Kidney (tissue), 14 donors: Measurements from ENCODE around the gene PRELP. TPM values are rescaled to one million over a fixed set of nuclear protein-coding genes. Genes with fewer than 3 reads are reported as not detected.

Source experiments
- DNase-seq, 5 donors: peaks; one replicate each; pipeline ENCODE4 v3.0.0-alpha.2; 2013 to 2020
- FAIRE-seq: peaks from 2 replicates; lab custom pipeline; 2012; peaks lifted over from hg19 to GRCh38; lab: Jason Lieb, UNC
- H3K27ac ChIP-seq, 2 donors: one replicate each; pipeline ENCODE4 v1.7.0; 2013; ENCODE audit warnings: low read depth in 2 of 2, low read length in 2 of 2, inconsistent platforms in 1 of 2
- H3K27me3 ChIP-seq: one replicate; pipeline ENCODE4 v1.7.1; 2013; ENCODE audit warnings: low read length, inconsistent platforms; ENCODE audit not compliant: control insufficient read depth, insufficient read depth
- H3K36me3 ChIP-seq, 3 donors: one replicate each; pipeline versions ENCODE4 v1.7.0 to v1.7.1; 2013; ENCODE audit warnings: low read length in 3 of 3, control low read depth in 1 of 3, inconsistent platforms in 1 of 3; ENCODE audit not compliant: insufficient read depth in 3 of 3, control insufficient read depth in 2 of 3
- H3K4me1 ChIP-seq, 3 donors: one replicate each; pipeline versions ENCODE4 v1.7.0 to v1.7.1; 2013; ENCODE audit warnings: low read length in 3 of 3, inconsistent platforms in 1 of 3, low read depth in 1 of 3; ENCODE audit not compliant: control insufficient read depth in 2 of 3, insufficient read depth in 2 of 3
- H3K4me3 ChIP-seq, 3 donors: one replicate each; pipeline versions ENCODE4 v1.7.0 to v1.8.1; 2013; ENCODE audit warnings: low read length in 3 of 3, control low read depth in 1 of 3, inconsistent platforms in 1 of 3
- H3K9ac ChIP-seq, 3 donors: one replicate each; pipeline versions ENCODE4 v1.7.0 to v1.7.1; 2013; ENCODE audit warnings: low read length in 3 of 3, control low read depth in 1 of 3, inconsistent platforms in 1 of 3
- H3K9me3 ChIP-seq, 3 donors: one replicate each; pipeline versions ENCODE4 v1.7.0 to v1.7.1; 2013; ENCODE audit warnings: low read length in 3 of 3, control low read depth in 1 of 3, inconsistent platforms in 1 of 3; ENCODE audit not compliant: control insufficient read depth in 2 of 3, insufficient read depth in 1 of 3
- intact Hi-C: fragments of 100-400 bp; cut with DNase I; formaldehyde crosslinking; loops from one replicate; pipeline ENCODE4 v1.11.1; 2022
- polyA plus RNA-seq: library from polyadenylated mRNA; stranded (reverse); fragments of 350-450 nt; fragmentation: Illumina TruSeq; extraction: RNeasy Lipid Tissue Mini Kit (QIAGEN cat#74804); gene quantifications from one replicate; pipeline ENCODE4 v1.2.3, GENCODE V29; 2014; ENCODE audit warnings: low read depth, low replicate concordance; ENCODE audit not compliant: insufficient read depth
- total RNA-seq: library from RNA; stranded (reverse); fragmentation: NEBNext Ultra II Directional; extraction: Animal tissue kit (Norgen Biotek cat#: 25700); gene quantifications from one replicate; pipeline ENCODE4 v1.2.1, GENCODE V29; 2021
- TF ChIP-seq, protein P1 (sequence below): IDR thresholded peaks from 3 replicates; pipeline ENCODE4 v1.5.1; 2012; ENCODE audit warnings: mild to moderate bottlenecking, moderate library complexity, borderline replicate concordance; ENCODE audit not compliant: insufficient read depth; ENCODE audit errors: extremely low read depth
- donor health status: control.
- donor health status: control.
- donor health status: control.
- donor health status: control.
- donor health status: control.
- donor health status: DM: yes; HTN: yes; CAD: no.
- donor health status: Normal renal cell carcinoma (clear cell type).

PRELP gene
- total and polyA plus RNA-seq, 2 donors from 2014 or later, result 9.5 to 24.5 TPM

GRCh38 chr1:203508463-203509073 lies 33.0 kb downstream of the PRELP start:
- no peak overlapping the region for H3K9ac ChIP-seq
- TF ChIP-seq, protein P1, sequence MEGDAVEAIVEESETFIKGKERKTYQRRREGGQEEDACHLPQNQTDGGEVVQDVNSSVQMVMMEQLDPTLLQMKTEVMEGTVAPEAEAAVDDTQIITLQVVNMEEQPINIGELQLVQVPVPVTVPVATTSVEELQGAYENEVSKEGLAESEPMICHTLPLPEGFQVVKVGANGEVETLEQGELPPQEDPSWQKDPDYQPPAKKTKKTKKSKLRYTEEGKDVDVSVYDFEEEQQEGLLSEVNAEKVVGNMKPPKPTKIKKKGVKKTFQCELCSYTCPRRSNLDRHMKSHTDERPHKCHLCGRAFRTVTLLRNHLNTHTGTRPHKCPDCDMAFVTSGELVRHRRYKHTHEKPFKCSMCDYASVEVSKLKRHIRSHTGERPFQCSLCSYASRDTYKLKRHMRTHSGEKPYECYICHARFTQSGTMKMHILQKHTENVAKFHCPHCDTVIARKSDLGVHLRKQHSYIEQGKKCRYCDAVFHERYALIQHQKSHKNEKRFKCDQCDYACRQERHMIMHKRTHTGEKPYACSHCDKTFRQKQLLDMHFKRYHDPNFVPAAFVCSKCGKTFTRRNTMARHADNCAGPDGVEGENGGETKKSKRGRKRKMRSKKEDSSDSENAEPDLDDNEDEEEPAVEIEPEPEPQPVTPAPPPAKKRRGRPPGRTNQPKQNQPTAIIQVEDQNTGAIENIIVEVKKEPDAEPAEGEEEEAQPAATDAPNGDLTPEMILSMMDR, result no peak
- H3K4me1 ChIP-seq, result peaks cover 0 to 5% (median 0%) of the 10 kb centered on the region in 3 donors
- peak in 4 of 5 donors; percentile 66 to 79 (median 71) for DNase-seq
- H3K27ac ChIP-seq, result no peak overlapping the region
- intact Hi-C loops, result no loop called here
- no peak overlapping the region for H3K4me3 ChIP-seq
- no peak for FAIRE-seq
- no peaks in the 10 kb centered on the region for H3K9me3 ChIP-seq
- H3K36me3 ChIP-seq, result no peaks in the 10 kb centered on the region
- no peaks in the 10 kb centered on the region for H3K27me3 ChIP-seq

GRCh38 chr1:203509135-203509534 lies 33.5 kb downstream of the PRELP start:
- TF ChIP-seq, protein P1, result no peak
- intact Hi-C loops, result no loop called here
- Histone ChIP-seq H3K27ac (no peak overlapping the region), H3K4me3 (no peak overlapping the region), H3K9me3 (no peaks in the 10 kb centered on the region), H3K4me1 (peaks cover 0 to 5% (median 0%) of the 10 kb centered on the region in 3 donors), H3K9ac (no peak overlapping the region), H3K27me3 (no peaks in the 10 kb centered on the region), H3K36me3 (no peaks in the 10 kb centered on the region)
- FAIRE-seq (no peak), DNase-seq (no peak)

DNA sequence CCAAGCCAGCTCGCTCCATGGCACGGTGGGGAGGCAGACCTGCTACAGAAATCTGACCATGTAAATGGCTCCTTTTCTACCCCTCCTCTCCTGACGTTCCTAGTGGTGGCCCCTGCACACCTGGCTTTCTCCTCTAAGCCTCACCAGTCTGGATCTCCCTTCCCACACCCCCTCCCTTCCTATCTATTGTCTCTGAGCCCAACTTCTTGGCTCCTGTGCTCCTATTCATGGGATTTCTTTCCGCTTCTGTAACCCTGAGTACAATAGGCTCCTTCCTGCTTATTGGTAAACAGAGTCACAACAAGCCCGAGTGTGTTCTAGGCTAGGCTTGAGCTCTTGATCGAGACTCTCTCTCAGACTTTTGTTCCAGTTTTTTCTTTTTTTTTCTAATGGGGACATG lies 35.9 kb downstream of the PRELP start:
- H3K4me1 ChIP-seq, result peaks cover 0 to 5% (median 0%) of the 10 kb centered on the region in 3 donors

More for the DNA sequence above, 35.9 kb downstream of the PRELP start:
- no peaks in the 10 kb centered on the region for H3K36me3 ChIP-seq
- intact Hi-C loops, result no loop called here
- H3K4me3 ChIP-seq, result no peak overlapping the region
- no peak for DNase-seq
- no peaks in the 10 kb centered on the region for H3K9me3 ChIP-seq
- FAIRE-seq, result no peak
- TF ChIP-seq, protein P1, result no peak
- H3K9ac ChIP-seq, result no peak overlapping the region
- H3K27ac ChIP-seq, result peak overlapping the region in 1 of 2 donors; percentile 10
- H3K27me3 ChIP-seq, result no peaks in the 10 kb centered on the region
